ENCODE results near the gene PIP4K2C. TPM values are rescaled to one million over a fixed set of nuclear protein-coding genes. Genes with fewer than 3 reads are reported as not detected.

The PIP4K2C gene
- 11.8 TPM for total RNA-seq

DNA sequence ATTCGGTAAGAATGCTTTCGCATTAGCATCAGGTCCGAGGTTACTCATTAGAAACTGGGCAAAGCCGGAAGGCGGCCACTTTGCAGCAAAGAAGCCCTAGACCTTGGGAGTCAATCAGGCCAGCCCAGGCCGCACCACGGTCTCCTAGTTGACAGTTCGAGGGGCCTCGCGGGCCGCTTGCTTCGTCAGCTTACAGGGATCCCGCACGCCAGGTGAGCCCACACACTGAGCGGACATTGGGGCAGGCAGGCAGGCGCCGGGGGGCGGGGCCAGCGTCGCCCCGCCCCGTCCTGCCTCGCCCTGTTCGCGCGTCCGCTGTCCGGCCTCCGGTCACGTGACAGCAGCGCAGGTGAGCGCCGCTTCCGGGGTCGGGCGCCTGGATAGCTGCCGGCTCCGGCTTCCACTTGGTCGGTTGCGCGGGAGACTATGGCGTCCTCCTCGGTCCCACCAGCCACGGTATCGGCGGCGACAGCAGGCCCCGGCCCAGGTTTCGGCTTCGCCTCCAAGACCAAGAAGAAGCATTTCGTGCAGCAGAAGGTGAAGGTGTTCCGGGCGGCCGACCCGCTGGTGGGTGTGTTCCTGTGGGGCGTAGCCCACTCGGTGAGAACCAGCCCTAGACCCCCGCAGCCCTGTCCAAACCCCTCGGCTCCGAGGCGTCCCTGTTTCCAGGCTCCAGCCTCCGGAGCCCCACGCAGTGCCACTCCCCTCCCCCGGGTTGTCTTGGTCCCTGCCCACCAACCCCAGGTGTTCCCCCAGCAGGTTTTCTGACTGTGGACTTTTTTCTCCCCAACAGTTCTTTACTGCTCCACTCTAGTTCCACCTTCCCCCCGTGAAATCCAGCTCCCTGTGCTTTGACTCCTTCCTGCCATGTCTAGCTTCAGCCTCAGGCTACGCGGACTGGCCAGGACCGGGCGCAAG lies at the start of gene PIP4K2C:
Gene PIP4K2C (plus strand): TSS at position 329 of the 918 bp plus-strand sequence. CDS start 98 bp downstream, at position 427.
- DNase-seq (ENCODE audit: low spot score): peak; percentile 88
- ATAC-seq: peak; percentile 97

DNA sequence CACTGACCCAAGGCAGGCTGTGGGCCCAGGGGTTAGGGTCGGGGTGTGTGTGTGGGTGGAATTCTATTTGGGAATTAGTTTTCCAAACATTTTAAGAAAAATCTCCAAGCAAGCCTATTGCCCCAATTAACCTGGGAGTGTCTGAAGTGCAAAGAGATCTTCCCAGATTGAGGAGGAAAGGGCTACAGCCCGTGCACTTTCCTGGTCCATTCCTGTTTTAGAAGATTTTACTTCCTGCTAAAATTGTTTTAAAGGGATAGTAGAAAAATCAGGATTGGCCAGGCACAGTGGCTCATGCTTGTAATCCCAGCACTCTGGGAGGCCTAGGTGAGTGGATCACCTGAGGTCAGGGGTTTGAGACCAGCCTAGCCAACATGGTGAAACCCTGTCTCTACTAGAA lies 49.3 kb upstream of the PIP4K2C start:
- ATAC-seq: no peak
- DNase-seq (ENCODE audit: low spot score): no peak

DNA sequence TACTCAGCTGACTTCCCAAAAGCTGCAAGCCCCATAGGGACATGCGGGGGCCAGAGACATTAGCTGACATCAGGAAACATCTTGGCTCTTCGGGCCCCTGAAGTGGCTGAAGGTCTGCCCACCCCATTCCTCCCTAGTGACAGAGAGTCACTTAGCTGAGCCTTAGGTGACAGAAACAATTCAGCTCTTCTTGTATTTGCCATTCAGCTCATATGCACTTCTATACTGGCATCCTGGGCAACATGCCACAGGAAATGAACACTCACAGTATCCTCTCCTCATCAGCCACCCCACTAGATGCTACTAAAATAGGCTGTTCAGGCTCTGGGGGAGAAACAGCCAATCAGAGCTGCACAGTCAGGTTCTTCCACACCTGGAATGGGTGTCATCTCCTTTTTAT lies 47.4 kb upstream of the PIP4K2C start:
- ATAC-seq (no peak), DNase-seq (ENCODE audit: low spot score) (no peak)

- DNase-seq (ENCODE audit: low spot score): no peak
Observed at GRCh38 chr12:57545809-57546437, 45.1 kb upstream of the PIP4K2C start.

GRCh38 chr12:57546438-57547287 lies 44.3 kb upstream of the PIP4K2C start, which contains the start of gene DCTN2:
Gene DCTN2 (minus strand): TSS chr12:57547192. CDS start chr12:57547063, 129 bp downstream.
- peak; percentile 98 for ATAC-seq

More at GRCh38 chr12:57545809-57546437, 45.1 kb upstream of the PIP4K2C start:
- no peak for ATAC-seq

GRCh38 chr12:57547288-57548012 lies 43.5 kb upstream of the PIP4K2C start:
- ATAC-seq: no peak
- no peak for DNase-seq (ENCODE audit: low spot score)

More at GRCh38 chr12:57546438-57547287, 44.3 kb upstream of the PIP4K2C start, which contains the start of gene DCTN2:
- DNase-seq (ENCODE audit: low spot score): peak; percentile 96

DNA sequence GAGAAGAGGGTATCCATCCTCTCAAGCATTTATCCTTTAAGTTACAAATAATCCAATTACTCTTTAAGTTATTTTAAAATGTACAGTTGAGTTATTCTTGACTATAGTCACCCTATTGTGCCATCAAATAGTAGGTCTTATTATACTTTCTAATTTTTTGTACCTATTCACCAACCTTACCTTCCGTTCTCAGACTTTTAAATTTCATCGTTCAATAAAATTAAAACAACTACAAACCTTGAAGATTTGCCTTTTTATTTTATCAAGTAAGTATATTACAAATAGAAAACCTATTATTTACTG lies 43.0 kb upstream of the PIP4K2C start:
- no peak for DNase-seq (ENCODE audit: low spot score)
- ATAC-seq: no peak

- ATAC-seq: no peak
- DNase-seq (ENCODE audit: low spot score): no peak
Observed at GRCh38 chr12:57548488-57548887, 42.5 kb upstream of the PIP4K2C start.

GRCh38 chr12:57549203-57549908 lies 41.6 kb upstream of the PIP4K2C start:
- DNase-seq (ENCODE audit: low spot score) (no peak), ATAC-seq (no peak)

GRCh38 chr12:57549909-57550640 lies 40.9 kb upstream of the PIP4K2C start, which contains the start of gene KIF5A:
Gene KIF5A (plus strand): TSS chr12:57550044. CDS start chr12:57550272, 228 bp downstream.
- ATAC-seq: no peak
- DNase-seq (ENCODE audit: low spot score): no peak

DNA sequence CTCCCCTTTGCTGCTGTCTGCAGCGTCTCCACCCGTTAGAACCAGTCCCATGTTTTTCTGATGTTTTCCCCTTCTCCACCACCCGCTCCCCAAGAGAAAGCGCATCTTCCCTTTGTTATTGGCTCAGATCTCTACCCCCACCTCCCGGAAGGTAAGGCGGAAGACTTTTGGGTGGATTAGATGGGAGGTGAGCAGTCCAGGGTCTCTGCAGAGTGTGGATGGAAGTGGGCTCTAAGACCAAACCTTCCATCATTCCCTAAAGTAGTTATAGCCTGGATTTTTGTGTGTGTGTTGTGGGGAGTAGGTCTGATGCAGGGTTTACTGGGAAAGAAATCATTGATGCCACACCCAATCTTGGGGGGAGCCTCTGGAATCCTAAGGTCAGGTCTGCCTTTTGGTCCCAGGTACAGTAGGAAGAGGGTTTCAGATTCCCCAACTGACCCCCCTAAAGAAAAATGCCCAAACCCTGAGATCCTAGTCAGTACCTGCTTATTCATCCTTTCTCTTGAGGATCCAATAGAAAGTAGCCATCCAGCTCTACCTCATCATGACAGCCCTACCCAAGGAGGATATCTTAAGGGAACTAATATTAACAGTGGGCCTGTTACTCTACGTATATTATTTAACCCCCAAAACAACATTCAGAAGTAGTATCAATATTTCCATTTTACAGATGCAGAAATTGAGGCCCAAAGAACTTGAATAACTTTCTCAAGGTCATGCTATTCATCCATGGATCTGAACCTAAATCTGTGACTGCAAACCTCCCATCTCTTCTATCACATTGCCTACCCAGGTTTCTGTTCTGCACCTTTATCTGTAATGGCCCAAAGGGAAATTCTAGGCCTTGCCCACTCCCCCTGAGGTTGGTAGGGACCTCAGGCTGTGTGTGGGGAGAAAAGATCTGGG lies 40.1 kb upstream of the PIP4K2C start:
- no peak for ATAC-seq
- no peak for DNase-seq (ENCODE audit: low spot score)

DNA sequence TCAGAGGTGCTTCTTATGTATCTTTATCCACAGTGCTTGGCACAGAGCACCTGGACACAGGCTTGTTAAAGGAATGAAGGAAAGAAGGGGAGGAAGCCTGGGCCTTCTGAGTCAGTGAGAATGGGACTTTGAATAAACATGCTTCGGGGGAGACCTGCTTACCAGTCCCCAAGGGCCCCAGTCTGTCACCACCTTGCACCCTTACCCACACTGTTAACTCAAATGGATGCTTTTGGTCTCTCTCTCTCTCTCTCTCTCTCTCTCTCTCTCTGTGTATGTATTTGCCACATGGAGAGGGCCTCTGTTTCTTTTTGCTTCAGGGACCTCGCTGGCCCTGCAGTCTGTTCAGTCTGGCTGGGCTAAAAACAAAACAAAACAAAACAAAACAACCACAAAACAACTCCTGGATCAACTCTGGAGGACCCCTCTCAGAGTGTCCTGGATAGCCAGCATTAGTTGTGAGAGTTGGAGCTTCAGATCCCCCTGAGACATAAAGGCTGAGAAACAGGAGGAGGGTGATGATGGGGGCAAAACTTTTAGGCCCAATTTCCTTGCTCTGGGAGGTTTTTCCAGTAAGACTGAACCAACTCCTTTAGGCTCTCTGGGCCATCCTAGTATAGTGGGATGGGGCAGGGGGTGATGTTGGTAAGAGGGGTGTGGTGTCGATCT lies 39.2 kb upstream of the PIP4K2C start:
- no peak for ATAC-seq
- DNase-seq (ENCODE audit: low spot score): no peak

DNA sequence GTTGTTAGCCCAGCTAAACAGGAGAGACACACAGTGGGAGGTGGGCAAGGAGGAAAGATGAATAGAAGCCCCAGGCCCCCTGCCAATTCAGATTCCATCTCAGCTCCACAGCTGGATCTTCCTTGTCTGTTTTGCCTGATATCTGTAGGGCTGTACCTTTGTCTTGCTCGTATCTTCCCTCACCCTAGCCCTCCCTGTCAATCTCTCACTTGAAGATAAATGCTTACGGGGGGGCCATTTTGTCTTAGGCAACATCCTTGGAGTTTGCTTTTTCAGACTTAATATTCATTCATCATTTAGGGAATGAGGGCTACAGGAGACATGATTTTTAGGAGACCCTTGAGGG lies 38.7 kb upstream of the PIP4K2C start:
- ATAC-seq (no peak), DNase-seq (ENCODE audit: low spot score) (no peak)

DNA sequence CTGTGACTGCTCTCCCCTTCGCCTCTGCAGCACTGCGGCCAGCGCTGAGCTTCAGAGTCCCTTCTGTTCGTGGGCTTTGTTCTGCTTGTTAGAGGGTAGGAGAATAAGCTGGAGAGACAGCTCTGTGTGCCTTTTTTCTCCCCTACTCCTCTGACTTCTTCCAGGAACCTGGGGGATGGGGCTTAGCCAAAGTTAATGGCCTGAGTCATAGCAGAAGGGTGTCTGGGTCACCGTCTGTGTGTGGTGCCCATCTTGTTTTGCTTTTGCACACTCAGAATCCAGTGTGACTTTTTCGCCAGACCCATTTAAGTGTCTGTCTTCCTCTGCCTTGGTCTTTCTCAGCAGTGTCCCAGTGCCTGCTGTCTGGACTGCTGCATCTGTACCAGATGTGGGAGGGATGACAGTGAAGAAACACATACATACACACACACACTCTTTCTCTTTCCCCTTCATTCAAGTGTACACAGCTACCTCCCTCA lies 38.1 kb upstream of the PIP4K2C start:
- no peak for DNase-seq (ENCODE audit: low spot score)
- no peak for ATAC-seq

GRCh38 chr12:57553343-57554202 lies 37.4 kb upstream of the PIP4K2C start:
- ATAC-seq (no peak), DNase-seq (ENCODE audit: low spot score) (no peak)

DNA sequence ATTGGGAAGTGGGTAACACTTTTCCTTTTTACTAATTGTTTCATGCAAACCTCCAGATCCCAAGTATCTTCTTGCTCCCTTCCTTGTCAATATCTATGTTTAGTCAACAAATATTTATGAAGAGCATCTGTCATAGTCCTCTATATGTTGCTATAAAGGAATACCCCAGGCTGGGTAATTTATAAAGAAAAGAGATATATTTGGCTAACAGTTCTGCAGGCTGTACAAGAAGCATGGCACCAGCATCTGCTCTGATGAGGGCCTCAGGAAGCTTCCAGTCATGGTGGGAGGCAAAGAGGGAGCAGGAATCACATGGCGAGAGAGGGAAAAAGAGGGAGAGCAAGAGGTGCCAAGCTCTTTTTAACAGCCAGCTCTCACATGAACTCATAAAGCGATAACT lies 36.5 kb upstream of the PIP4K2C start:
- ATAC-seq: no peak

More for the DNA sequence above, 36.5 kb upstream of the PIP4K2C start:
- no peak for DNase-seq (ENCODE audit: low spot score)
